OCI-LY1 (cell line): ENCODE data around the gene CORO1C.

ENCODE experiments used
- H2AFZ ChIP-seq: fragments of 200-600 bp; sonication (generic), shearing (Covaris generic); 2 replicates; pipeline ENCODE4 v1.6.0; 2014; ENCODE audit warnings: antibody characterized with exemption, mild to moderate bottlenecking, low read length
- H3F3A ChIP-seq: fragments of 200-600 bp; sonication (generic), shearing (Covaris generic); 2 replicates; pipeline ENCODE4 v1.6.0; 2014; ENCODE audit warnings: mild to moderate bottlenecking, antibody characterized with exemption, low read length, moderate library complexity; ENCODE audit not compliant: insufficient read depth
- H3K27ac ChIP-seq: fragments of 200-600 bp; sonication (generic); 2 replicates; pipeline ENCODE4 v1.5.1; 2014; ENCODE audit warnings: low read length, mixed run types, mild to moderate bottlenecking, low read depth; ENCODE audit not compliant: poor library complexity, severe bottlenecking
- H3K27me3 ChIP-seq: fragments of 200-600 bp; sonication (generic); 2 replicates; pipeline ENCODE4 v1.6.0; 2014; ENCODE audit warnings: antibody characterized with exemption, mild to moderate bottlenecking, low read length, moderate library complexity; ENCODE audit not compliant: insufficient read depth
- H3K36me3 ChIP-seq: fragments of 200-600 bp; sonication (generic); 2 replicates; pipeline ENCODE4 v1.6.1; 2014; ENCODE audit warnings: mild to moderate bottlenecking, antibody characterized with exemption, low read length, moderate library complexity, mixed read lengths; ENCODE audit not compliant: insufficient read depth
- H3K4me1 ChIP-seq: fragments of 200-600 bp; sonication (generic); 2 replicates; pipeline ENCODE4 v1.5.1; 2014; ENCODE audit warnings: mild to moderate bottlenecking, low read length, moderate library complexity; ENCODE audit not compliant: insufficient read depth, severe bottlenecking
- H3K4me2 ChIP-seq: fragments of 200-600 bp; sonication (generic), shearing (Covaris generic); 2 replicates; pipeline ENCODE4 v1.6.1; 2014; ENCODE audit warnings: low read length
- H3K4me3 ChIP-seq: fragments of 200-600 bp; sonication (generic); 2 replicates; pipeline ENCODE4 v1.5.1; 2014; ENCODE audit warnings: low read length, low read depth, mild to moderate bottlenecking, mixed read lengths; ENCODE audit not compliant: poor library complexity, severe bottlenecking
- H3K79me2 ChIP-seq: fragments of 200-600 bp; shearing (Covaris generic); 2 replicates; pipeline ENCODE4 v1.6.1; 2016; ENCODE audit warnings: mixed run types, low read length, mixed read lengths; ENCODE audit not compliant: insufficient read depth
- H3K9ac ChIP-seq: fragments of 200-600 bp; sonication (generic), shearing (Covaris generic); 2 replicates; pipeline ENCODE4 v1.6.1; 2014; ENCODE audit warnings: mild to moderate bottlenecking, low read length, mixed read lengths
- H3K9me2 ChIP-seq: fragments of 200-600 bp; sonication (generic), shearing (Covaris generic); 2 replicates; pipeline ENCODE4 v1.6.1; 2014; ENCODE audit warnings: low read depth, mild to moderate bottlenecking, low read length, mixed read lengths
- H3K9me3 ChIP-seq: fragments of 200-600 bp; shearing (Covaris generic); 2 replicates; pipeline ENCODE4 v1.6.1; 2014; ENCODE audit warnings: low read length, mixed read lengths
- H4K20me1 ChIP-seq: fragments of 200-600 bp; sonication (generic), shearing (Covaris generic); 2 replicates; pipeline ENCODE4 v1.6.0; 2016; ENCODE audit warnings: mild to moderate bottlenecking, low read length; ENCODE audit not compliant: insufficient read depth
- CTCF ChIP-seq: fragments of 200-600 bp; sonication (generic), shearing (Covaris generic); IDR thresholded peaks from 2 replicates; pipeline ENCODE4 v1.5.1; 2017; ENCODE audit warnings: mild to moderate bottlenecking, antibody characterized with exemption, low read length, moderate library complexity, mixed read lengths
- EZH2 ChIP-seq: fragments of 200-600 bp; sonication (generic), shearing (Covaris generic); IDR thresholded peaks from 2 replicates; pipeline ENCODE4 v1.8.0; 2017; ENCODE audit warnings: borderline replicate concordance, mixed run types, mild to moderate bottlenecking, antibody characterized with exemption, low read length, moderate library complexity, mixed read lengths

The CORO1C gene

GRCh38 chr12:108690191-108690518 lies 41.2 kb downstream of the CORO1C start:
- Histone ChIP-seq H3K9me2 (no peaks in the 10 kb centered on the region), H3K79me2 (no peaks in the 10 kb centered on the region), H2AFZ (no peak overlapping the region), H3K27me3 (no peaks in the 10 kb centered on the region), H3K4me3 (no peak overlapping the region), H3K36me3 (no peaks in the 10 kb centered on the region), H3K4me1 (peaks cover 40% of the 10 kb centered on the region), H4K20me1 (no peaks in the 10 kb centered on the region), H3K27ac (peak overlapping the region; percentile 81), H3K9ac (no peak overlapping the region; the same call in 1 of the 2 replicates), H3K9me3 (no peaks in the 10 kb centered on the region), H3F3A (no peaks in the 10 kb centered on the region), H3K4me2 (peak overlapping the region; percentile 27; the same call in 1 of the 2 replicates)
- no peak for TF ChIP-seq CTCF
- TF ChIP-seq EZH2: no peak

- Histone ChIP-seq H3K4me2 (peak overlapping the region; percentile 27; the same call in 1 of the 2 replicates), H2AFZ (no peak overlapping the region), H3K4me3 (no peak overlapping the region), H3K9ac (peak overlapping the region; percentile 12; the same call in 1 of the 2 replicates), H3K27ac (peak overlapping the region; percentile 81), H3K9me2 (no peaks in the 10 kb centered on the region), H3K27me3 (no peaks in the 10 kb centered on the region), H4K20me1 (no peaks in the 10 kb centered on the region), H3F3A (no peaks in the 10 kb centered on the region), H3K9me3 (no peaks in the 10 kb centered on the region), H3K4me1 (peaks cover 40% of the 10 kb centered on the region), H3K36me3 (no peaks in the 10 kb centered on the region), H3K79me2 (no peaks in the 10 kb centered on the region)
- TF ChIP-seq CTCF: 0 out of 2 replicates have a peak, but pooled peaks have one; percentile 8
- TF ChIP-seq EZH2: no peak
Observed at GRCh38 chr12:108689314-108690190, 41.8 kb downstream of the CORO1C start.

GRCh38 chr12:108686780-108687179 lies 44.5 kb downstream of the CORO1C start:
- no peaks in the 10 kb centered on the region for H4K20me1 ChIP-seq
- no peak overlapping the region for H3K4me2 ChIP-seq
- H3K4me3 ChIP-seq: no peak overlapping the region
- no peaks in the 10 kb centered on the region for H3K36me3 ChIP-seq
- peaks cover 32% of the 10 kb centered on the region for H3K4me1 ChIP-seq
- TF ChIP-seq CTCF (no peak), EZH2 (no peak)
- no peaks in the 10 kb centered on the region for H3K27me3 ChIP-seq
- H3K9me2 ChIP-seq: no peaks in the 10 kb centered on the region
- peaks cover 7% of the 10 kb centered on the region; the same call in 1 of the 2 replicates for H3K79me2 ChIP-seq
- H3K27ac ChIP-seq: no peak overlapping the region
- H3K9ac ChIP-seq: no peak overlapping the region
- H2AFZ ChIP-seq: no peak overlapping the region
- H3F3A ChIP-seq: no peaks in the 10 kb centered on the region
- no peaks in the 10 kb centered on the region for H3K9me3 ChIP-seq
